Head of caudate nucleus (tissue), 42 donors: ENCODE results near the gene TEX53.
A peak's percentile ranks its signal among the peaks of the same experiment; 100 is the strongest.

ENCODE experiments used
- DNase-seq, 42 donors: peaks; one replicate each; pipeline versions ENCODE4 v3.0.0 to v3.0.0-alpha.2; 2020 to 2021; ENCODE audit warnings: mixed read lengths in 7 of 42
- intact Hi-C: fragments of 100-400 bp; cut with DNase I; formaldehyde crosslinking; loops from one replicate; pipeline ENCODE4 v1.15.0; 2022

TEX53 gene

DNA sequence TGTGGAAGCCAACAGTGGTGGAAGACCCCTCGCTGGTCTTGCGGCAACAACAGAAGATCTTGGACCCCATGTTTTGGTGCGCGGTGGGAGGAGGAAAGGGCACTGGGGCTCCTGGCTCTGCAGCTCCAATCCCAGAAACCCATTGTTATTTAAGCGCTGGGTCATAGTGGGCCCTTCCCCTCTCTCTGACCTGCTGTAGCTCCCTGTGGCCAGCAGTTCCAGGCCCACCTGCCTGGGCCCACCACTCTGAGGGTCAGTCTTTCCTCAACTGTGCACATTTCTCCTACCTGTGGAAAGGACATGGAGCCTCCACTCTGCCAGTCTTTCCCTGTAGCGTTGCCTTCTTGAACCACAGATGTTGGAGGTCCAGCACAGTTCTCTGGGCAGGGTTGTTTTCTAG is at the start of gene TEX53:
Gene TEX53 (minus strand): TSS at position 101 of the 400 bp plus-strand sequence. CDS start 31 bp downstream, at position 70.
- no peak for DNase-seq
- intact Hi-C loops: loop anchor here (10.0 kb wide), 1 partner anchor 153 kb away; the partner anchor contains the start of gene WHRN

DNA sequence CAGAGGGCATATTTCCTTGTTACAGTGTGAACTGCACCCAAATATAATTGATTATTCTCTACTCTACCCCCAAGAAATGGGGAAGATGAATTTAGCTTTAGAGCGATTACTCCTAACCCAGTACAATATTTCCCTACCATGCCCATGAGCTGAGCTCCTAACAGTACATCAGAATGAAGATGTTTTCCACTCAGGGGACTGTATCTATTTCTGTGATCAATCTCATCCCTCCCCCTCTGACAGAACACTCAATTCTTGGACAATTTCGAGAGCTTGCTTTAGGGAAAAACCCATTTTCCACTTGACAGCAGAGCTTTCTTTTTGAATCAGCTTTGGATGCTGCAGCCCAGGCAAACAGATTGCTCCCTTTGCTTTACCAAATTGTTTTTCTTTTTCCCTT is 49.1 kb upstream of the TEX53 start:
- intact Hi-C loops: no loop called here
- DNase-seq: no peak

DNA sequence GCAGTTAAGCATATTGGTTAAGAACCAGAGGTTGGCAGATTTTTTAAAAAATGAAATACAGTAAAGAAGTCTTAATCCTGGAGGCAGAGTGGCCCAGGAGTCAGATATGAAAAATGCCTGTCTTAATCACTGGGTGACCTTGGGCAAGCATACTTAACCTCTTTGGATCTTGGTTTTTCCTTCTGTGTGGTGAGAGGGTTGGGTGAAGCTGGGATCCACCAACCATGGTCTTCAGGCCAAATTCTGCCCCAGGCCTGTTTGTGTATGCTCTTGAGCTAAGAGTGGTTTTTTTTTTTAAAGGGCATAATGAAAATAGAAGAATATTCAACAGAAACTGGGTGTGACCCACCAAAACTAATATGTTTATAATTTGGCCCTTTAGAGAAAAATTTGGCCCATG is 44.4 kb upstream of the TEX53 start:
- DNase-seq: no peak
- intact Hi-C loops: no loop called here

DNA sequence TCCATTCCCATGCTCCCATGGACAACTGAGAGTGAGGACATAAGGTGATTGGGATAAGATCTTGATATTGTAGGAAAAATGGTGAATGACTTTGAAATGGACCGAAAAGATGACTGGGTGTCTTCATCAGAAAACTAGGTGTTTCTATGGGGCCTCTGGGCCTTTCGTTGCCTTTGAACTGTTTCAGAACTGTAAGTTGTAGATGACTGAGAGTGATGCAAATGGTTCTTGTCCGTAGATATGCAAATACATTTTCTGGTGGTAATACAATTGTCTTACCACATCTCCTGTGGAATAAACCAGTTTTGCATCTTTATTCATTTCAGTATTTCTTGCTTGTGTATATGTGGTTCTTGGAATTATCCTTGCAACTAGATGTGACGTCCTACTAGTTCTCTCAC is 40.3 kb upstream of the TEX53 start:
- intact Hi-C loops: no loop called here
- no peak for DNase-seq

DNA sequence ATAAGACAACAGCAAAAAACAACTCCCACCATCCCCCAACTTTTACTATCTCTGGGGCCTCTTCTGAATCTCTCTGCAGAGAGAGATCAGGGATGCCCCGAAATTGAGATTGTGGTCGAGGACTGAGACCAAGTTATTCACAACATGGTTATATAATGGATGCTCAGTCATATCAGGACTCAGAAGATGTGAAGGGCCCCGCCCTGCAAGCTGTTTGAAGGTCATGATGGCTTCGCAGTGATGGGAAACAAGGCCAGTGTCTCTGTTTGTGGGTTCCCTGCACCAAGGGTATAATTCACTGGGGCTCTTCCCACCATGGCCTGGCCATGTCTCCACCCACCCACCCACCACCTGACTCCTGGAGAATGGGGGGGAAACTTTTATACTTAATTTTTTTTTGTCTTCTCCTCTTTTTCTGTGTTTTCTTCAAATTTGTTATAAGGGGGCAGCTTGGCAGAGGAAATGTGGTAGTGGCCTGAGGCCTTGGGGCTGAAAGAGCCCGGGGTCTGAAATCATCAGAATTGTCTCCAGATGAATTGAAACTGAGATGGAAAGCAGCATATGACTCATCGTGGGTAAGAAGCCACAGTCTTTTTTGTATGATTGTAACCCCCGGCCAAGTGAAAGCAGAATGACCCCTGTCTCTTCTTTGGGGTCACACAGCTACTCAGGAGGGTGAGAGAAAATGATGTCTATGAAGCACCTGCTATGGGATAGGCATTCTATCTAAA is 39.4 kb upstream of the TEX53 start:
- no peak for DNase-seq
- intact Hi-C loops: no loop called here

DNA sequence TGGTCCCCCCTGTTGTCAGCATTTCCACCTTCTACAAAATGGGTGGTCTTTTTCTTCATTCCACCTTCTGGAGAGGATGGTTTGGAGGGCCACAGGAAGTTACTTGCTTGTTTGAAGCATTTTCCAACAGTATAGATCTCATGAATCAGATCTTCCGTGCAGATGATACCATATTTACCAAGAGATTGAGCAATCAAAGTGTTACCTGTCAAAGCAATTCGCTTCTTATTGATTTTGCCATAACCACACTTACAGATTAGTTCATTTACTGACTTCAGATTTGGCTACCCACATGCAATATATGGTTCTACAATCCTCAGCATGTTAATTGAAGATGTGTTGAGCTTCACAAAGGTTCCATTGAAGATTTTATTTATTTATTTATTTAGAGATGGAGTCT is 38.3 kb upstream of the TEX53 start:
- DNase-seq: no peak
- intact Hi-C loops: no loop called here

DNA sequence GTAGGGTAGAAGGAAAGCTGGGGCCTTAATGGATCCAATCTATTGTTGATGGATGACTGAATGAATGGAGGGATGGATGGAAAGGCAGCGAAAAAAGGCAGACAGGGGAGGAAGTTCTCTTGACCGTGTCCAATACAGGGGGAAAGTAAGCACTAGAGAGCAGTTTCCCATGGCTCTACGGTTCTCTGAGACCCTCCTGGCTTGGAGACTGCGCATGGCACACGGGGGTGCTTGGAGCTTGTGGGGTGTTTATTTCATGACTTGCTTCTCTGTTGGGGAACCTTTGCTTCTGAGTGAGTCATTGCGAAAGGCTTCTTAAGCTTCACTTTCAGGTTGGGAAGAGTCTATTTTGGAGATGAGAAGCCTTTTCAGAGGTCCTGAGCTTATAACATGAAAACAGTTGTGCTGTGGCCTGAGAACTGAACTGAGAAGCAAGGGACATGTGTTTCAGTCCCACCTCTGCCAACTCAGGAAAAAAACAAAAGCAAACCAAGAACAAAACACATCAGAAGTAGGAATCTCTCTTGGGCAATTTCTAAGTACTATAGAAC is 37.2 kb upstream of the TEX53 start:
- intact Hi-C loops: no loop called here

DNA sequence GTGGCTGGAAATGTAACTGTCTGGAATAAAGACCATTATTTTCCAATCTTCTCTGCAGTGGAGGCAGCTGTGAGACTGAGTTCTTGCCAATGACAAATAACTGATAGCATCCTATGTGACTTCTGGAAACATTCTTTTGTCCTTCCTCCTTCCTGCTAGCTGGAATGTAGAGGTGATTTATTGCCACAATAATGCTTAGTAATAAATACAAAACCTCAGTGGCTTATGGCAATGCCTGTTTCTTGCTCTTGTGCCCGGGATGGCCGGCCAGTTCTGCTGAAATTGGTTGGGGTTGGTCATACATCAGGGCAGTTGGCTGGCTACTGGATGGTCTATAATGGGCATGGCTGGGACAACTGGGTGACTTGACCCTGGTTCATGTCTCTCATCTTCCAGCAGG is 36.5 kb upstream of the TEX53 start:
- intact Hi-C loops: no loop called here
- DNase-seq: no peak

More for the DNA sequence above, 37.2 kb upstream of the TEX53 start:
- DNase-seq: no peak

DNA sequence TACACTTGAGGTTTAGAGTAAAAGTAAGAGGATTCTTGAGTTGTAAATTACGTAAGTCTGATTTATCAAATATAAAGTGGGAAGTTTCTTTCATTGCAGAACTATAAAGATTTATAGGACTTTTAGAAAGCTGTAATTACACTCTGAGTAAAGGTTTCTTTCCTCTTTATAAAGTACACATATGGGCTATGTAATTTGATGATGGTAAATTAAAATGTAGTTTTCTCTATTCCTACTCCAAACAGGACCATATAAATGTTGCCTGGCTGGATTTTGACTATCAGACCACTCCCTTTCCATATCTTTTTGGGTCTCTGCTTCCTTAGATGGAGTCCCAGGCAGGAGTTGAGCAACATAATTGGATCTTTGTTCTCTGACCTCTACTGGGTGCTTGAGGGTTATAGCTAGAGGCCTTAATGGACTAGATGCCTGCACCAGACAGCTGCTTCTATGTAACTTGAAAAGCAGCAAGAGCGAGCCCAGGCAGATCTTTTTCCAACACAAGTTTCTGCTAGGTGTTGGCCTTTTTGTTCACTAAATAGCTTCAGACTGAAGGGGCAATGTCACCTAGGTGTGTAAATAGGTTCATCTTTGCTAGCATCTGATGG is 35.7 kb upstream of the TEX53 start:
- intact Hi-C loops: no loop called here
- DNase-seq: no peak

DNA sequence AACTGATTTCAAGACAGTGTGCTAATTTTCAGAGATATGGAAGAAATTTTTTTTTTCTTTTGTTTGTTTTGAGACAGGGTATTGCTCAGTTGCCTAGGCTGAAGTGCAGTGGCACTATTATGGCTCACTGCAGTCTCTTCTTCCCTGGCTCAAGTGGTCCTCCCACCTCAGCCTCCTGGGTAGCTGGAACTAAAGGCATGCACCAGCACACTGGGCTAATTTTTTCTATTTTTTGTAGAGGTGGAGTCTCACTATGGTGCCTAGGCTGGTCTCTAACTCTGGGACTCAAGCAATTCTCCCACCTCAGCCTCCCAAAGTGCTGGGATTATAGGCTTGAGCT is 34.3 kb upstream of the TEX53 start:
- no peak for DNase-seq
- intact Hi-C loops: no loop called here

DNA sequence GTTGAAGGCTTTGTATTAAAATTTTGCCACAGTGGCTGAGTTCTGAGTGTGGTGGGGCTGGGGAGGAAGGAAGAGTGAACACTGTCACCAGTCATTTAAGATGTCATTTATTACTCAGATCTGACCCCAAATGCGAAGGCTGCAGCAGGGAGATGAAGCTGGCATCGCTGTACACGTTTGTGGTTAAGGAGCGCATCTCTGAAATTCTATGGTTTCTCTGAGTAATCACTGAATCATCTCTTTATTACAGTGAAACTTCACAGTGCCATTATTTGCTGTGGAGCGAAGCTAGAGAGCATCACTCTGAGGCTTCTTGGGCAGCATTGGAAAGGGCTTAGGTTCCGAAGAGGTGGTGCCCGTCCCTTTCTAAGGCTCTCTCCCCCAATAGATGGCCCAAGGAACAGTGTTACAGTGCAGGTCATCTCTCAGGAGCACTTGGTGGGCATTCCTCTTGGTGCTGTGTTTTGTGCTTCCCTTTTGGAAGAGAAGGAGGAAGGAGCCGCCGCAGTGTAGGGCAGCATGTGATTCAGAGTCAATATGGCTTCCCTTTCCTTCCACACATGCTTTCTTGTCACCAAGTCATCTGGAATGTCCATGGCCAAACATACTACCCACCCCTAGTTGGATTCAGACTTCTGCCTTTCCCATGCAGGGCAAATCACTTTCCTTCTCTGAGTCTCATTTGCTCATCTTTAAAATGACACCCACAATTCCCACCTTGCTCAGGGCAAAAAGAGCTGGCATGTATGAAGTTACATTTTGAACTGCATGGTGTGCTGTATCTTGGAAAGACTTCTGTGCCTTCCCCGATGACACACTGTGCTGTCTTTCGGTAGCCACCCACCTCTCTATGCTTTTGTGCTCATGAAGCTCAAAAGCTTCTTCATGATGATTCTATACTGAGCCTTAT is 33.7 kb upstream of the TEX53 start:
- intact Hi-C loops: no loop called here
- DNase-seq: peak in 26 of 42 donors; percentile 6 to 76 (median 35)

DNA sequence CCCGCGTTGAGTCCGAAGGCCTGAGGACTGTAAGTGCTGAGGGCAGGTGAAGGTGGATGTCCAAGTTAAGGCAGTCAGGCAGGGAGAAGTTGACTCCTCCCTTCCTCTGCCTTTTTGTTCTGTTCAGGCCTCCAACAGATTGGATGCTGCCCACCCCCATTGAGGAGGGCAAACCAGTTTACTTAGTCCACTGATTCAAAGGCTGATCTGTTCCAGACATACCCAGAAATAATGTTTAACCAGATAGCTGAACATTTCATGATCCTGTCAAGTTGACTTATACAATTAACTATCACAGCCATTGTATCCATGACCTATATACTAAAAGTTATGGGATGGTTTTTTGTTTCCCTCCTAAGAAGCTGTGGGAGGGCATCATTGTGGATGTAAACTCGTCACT is 32.7 kb upstream of the TEX53 start:
- intact Hi-C loops: no loop called here
- DNase-seq: no peak

DNA sequence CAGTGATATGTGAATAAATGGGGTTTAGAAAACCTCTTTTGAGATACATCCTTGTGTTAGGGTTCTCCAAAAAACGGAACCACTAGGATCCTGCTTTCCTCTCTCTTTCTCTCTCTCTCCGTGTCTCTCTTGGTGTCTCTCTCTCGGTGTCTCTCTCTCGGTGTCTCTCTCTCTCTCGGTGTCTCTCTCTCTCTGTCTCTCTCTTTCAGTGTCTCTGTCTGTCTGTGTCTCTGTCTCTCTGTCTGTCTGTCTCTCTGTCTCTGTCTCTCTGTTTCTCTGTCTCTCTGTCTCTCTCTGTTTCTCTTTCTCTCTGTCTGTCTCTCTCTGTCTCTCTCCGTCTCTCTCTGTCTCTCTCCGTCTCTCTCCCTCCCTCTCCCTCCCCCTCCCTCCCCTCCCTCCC is 32.2 kb upstream of the TEX53 start:
- intact Hi-C loops: loop anchor here (5.0 kb wide), 1 partner anchor 322 kb away; no protein-coding TSS in a partner anchor
- DNase-seq: no peak

DNA sequence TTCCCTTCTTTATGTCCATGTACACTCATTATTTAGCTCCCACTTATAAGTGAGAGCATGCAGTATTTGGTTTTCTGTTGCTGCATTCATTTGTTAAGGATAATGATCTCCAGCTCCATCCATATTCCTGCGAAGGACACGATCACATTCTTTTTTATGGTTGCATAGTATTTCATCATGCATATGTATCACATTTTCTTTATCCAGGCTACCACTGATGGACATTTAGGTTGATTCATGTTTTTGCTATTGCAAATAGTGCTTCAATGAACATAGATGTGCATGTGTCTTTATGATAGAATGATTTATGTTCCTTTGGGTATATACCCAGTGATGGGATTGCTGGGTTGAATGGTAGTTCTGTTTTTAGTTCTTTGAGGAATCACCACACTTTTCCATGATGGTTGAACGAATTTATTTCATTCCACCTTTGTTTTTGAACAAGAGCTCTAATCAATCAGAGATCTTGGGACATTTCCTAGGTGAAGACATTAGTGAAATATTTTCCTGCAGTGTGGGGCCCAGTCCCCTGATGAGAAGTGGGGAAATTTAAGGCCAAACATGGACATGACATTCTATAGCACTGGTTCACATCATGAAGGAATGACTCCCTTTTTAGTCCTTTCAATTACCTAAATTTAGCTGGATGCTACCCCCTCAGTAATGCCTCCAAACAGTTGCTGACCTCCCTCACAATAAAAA is 31.5 kb upstream of the TEX53 start:
- DNase-seq: no peak
- intact Hi-C loops: loop anchor here (5.0 kb wide), 1 partner anchor 323 kb away; no protein-coding TSS in a partner anchor

DNA sequence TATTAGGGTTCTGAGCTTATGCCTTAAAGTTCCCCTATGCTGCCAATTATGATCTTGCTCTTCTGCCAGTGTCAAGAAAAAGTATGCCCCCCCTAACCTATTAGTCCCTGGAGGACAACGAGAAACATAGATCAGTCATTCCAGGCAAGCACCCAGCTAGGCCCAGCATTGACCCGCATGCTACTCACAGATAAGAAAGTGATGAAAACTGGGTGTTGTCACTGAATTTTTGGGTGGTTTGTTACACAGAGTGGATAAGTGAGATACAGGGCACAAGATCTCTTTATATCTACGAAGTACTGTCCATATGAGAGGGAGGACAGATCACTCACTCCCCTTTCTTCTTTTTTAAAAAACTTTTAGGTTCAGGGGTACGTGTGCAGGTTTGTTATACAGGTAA is 30.8 kb upstream of the TEX53 start:
- no peak for DNase-seq
- intact Hi-C loops: loop anchor here (5.0 kb wide), 1 partner anchor 324 kb away; no protein-coding TSS in a partner anchor

DNA sequence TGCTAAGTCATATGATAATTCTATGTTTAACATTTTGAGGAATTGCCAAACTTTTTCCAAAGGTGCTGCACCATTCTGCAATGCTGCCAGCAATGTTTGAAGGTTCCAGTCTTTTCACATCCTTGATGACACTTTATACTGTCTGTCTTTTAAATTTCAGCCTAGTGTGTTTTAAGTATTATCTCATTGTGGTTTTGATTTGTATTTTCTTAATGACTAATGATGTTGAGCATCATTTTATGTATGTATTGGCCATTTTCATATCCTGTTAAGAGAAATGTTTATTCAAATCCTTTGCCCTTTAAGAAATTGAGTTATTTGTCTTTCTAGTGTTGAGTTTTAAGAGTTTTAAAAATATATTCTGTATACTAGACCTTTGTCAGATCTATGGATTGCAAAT is 29.4 kb upstream of the TEX53 start:
- intact Hi-C loops: loop anchor here (5.0 kb wide), 1 partner anchor 325 kb away; no protein-coding TSS in a partner anchor
- no peak for DNase-seq

DNA sequence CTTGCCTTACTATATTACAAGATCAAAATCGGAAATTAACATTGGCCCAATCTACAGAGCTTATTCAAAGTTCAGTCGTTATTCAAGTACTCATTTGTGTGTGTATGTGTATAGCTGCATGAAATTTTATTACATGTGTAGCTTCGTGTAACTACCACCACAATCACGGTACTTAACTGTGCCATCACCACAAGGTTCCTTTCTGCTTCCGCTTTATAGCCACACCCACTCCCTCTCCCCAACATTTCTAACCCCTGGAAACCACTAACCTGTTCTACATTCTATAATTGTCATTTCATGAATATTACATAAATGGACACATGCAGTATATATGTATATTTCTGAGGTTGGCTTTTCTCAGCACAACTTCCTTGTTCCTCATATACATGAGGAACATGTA is 28.3 kb upstream of the TEX53 start:
- no peak for DNase-seq
- intact Hi-C loops: loop anchor here (5.0 kb wide), 1 partner anchor 326 kb away; no protein-coding TSS in a partner anchor

DNA sequence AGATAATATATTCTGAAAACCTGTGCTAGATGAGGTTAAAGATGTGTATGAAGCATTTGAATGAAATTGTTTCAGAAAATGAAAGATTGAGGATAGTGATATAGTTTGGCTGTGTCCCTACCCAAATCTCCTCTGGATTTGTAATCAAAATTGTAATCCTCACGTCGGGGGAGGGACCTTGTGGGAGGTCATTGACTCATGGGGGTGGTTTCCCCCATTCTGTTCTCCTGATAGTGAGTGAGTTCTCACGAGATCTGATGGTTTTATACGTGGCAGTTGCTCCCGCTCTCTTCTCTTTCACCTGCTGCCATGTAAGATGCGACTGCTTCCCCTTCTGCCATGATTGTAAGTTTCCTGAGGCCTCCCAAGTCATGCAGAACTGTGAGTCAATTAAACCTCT is 26.4 kb upstream of the TEX53 start:
- intact Hi-C loops: loop anchor here (5.0 kb wide), 1 partner anchor 228 kb away; no protein-coding TSS in a partner anchor
- no peak for DNase-seq

DNA sequence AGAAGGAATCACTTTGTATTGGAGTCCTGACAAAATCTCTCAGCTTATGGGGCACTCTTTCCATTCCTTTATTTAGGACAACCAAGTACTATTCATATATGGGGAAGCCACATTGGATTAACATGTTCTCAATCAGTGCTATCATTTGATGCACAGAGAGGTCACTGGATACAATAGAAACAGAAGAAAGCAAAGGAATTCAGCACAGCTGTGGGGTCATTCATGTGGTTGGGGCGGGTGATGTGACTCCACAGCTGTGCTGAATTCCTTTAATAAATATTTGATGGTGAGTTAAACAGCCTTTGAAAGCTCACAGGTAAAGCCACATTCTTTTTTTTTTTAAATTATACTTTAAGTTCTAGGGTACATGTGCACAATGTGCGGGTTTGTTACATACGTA is 25.2 kb upstream of the TEX53 start:
- intact Hi-C loops: loop anchor here (5.0 kb wide), 1 partner anchor 229 kb away; no protein-coding TSS in a partner anchor
- no peak for DNase-seq
